GM12891 (cell line): ENCODE results near the gene SRGAP3.

Experiments used
- PAX5 ChIP-seq: IDR thresholded peaks from 2 replicates; pipeline ENCODE4 v1.6.1; 2011; ENCODE audit warnings: low read length, moderate library complexity, mild to moderate bottlenecking; ENCODE audit not compliant: insufficient read depth, severe bottlenecking
- POLR2A ChIP-seq: IDR thresholded peaks from 2 replicates; pipeline ENCODE4 v1.6.1; 2011; ENCODE audit warnings: low read depth, low read length, control low read depth
- POLR2AphosphoS5 ChIP-seq: IDR thresholded peaks from 2 replicates; pipeline ENCODE4 v1.6.1; 2011; ENCODE audit warnings: low read depth, low read length, control low read depth
- TAF1 ChIP-seq: IDR thresholded peaks from 2 replicates; pipeline ENCODE4 v1.6.1; 2011; ENCODE audit warnings: low read depth, low read length, control low read depth

DNA sequence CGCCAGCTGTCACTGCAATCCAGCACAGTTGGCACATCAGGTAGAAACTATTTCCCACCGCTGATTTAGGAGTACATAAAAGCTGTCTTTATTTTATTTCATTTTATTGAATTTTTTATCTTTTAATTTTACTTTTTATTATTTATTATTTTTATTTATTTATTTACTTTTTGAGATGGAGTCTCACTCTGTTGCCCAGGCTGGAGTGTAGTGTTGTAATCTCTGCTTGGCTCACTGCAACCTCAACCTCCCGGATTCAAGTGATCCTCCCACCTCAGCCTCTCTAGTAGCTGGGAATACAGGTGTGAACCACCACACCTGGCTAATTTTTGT, 31.0 kb downstream of the SRGAP3 start:
- TF ChIP-seq POLR2AphosphoS5 (no peak), TAF1 (no peak), POLR2A (no peak), PAX5 (no peak)
